GM12801 (cell line): Measurements from ENCODE around the gene ACTR1A.

Experiments used
- CTCF ChIP-seq: IDR thresholded peaks from one replicate; pipeline ENCODE4 v1.5.1; 2011; ENCODE audit warnings: control low read depth; ENCODE audit not compliant: insufficient read length; ENCODE audit errors: extremely low read depth

The ACTR1A gene

GRCh38 chr10:102463983-102464382 is 38.5 kb downstream of the ACTR1A start:
- TF ChIP-seq CTCF, result no peak

- no peak for TF ChIP-seq CTCF
Observed at GRCh38 chr10:102462512-102463054, 39.9 kb downstream of the ACTR1A start.

GRCh38 chr10:102461187-102462054 is 41.1 kb downstream of the ACTR1A start:
- no peak for TF ChIP-seq CTCF

GRCh38 chr10:102460836-102461186 is 41.7 kb downstream of the ACTR1A start:
- no peak for TF ChIP-seq CTCF

- TF ChIP-seq CTCF, result no peak
Observed at GRCh38 chr10:102458656-102459055, 43.9 kb downstream of the ACTR1A start.

- no peak for TF ChIP-seq CTCF
Observed at GRCh38 chr10:102457591-102458150, 44.8 kb downstream of the ACTR1A start.

- TF ChIP-seq CTCF, result no peak
Observed at GRCh38 chr10:102455893-102456471, 46.5 kb downstream of the ACTR1A start.
